GM19023 (cell line): ENCODE results near the gene TEAD3.

Experiments
- ATAC-seq: cut with Tn5 transposase; IDR thresholded peaks from one replicate; pipeline ENCODE4 v1.9.1; 2021; ENCODE audit warnings: mild to moderate bottlenecking, moderate library complexity; ENCODE audit not compliant: unreplicated experiment

TEAD3 gene

GRCh38 chr6:35477028-35477427, 19.9 kb downstream of the TEAD3 start:
- ATAC-seq, result no peak

- ATAC-seq, result no peak
Observed at GRCh38 chr6:35476004-35476403, 20.9 kb downstream of the TEAD3 start.

GRCh38 chr6:35475573-35475972, 21.3 kb downstream of the TEAD3 start:
- ATAC-seq, result no peak

GRCh38 chr6:35474942-35475570, 21.8 kb downstream of the TEAD3 start:
- no peak for ATAC-seq

GRCh38 chr6:35474131-35474941, 22.5 kb downstream of the TEAD3 start:
- ATAC-seq, result no peak

GRCh38 chr6:35473850-35474130, 23.1 kb downstream of the TEAD3 start:
- ATAC-seq, result no peak

- ATAC-seq, result no peak
Observed at GRCh38 chr6:35473075-35473849, 23.6 kb downstream of the TEAD3 start.

GRCh38 chr6:35471836-35472345, 25.0 kb downstream of the TEAD3 start:
- no peak for ATAC-seq

GRCh38 chr6:35470663-35471120, 26.2 kb downstream of the TEAD3 start:
- no peak for ATAC-seq

- no peak for ATAC-seq
Observed at GRCh38 chr6:35469751-35470662, 26.9 kb downstream of the TEAD3 start.

GRCh38 chr6:35468980-35469750, 27.7 kb downstream of the TEAD3 start:
- peak; percentile 9 for ATAC-seq

- ATAC-seq, result peak; percentile 76
Observed at GRCh38 chr6:35468181-35468979, 28.5 kb downstream of the TEAD3 start, which contains the start of gene RPL10A. RPL10A (plus strand) TSS chr6:35468401; CDS start chr6:35468435, 34 bp downstream.

- ATAC-seq, result no peak
Observed at GRCh38 chr6:35465646-35466045, 31.2 kb downstream of the TEAD3 start.

GRCh38 chr6:35463292-35463691, 33.6 kb downstream of the TEAD3 start:
- no peak for ATAC-seq

GRCh38 chr6:35461270-35461669, 35.6 kb downstream of the TEAD3 start:
- ATAC-seq, result no peak

- ATAC-seq, result no peak
Observed at GRCh38 chr6:35457907-35458306, 39.0 kb downstream of the TEAD3 start.

GRCh38 chr6:35454391-35455110, 42.3 kb downstream of the TEAD3 start:
- ATAC-seq, result no peak

GRCh38 chr6:35453236-35453635, 43.6 kb downstream of the TEAD3 start:
- no peak for ATAC-seq
